Subcutaneous adipose tissue (tissue), 4 donors: Measurements from ENCODE around the gene UBE2D3. TPM values are rescaled to one million over a fixed set of nuclear protein-coding genes. Genes with fewer than 3 reads are reported as not detected.

Experiments
- total RNA-seq, 4 donors: library from RNA; depleted of rRNA; stranded (reverse); fragments of >200 nt; gene quantifications; one replicate each; pipeline ENCODE4 v1.1.0, GENCODE V29; 2016
- TF ChIP-seq, protein P1 (sequence below): fragments of 450-650 bp; IDR thresholded peaks from one replicate; pipeline ENCODE4 v1.5.1; 2016; ENCODE audit warnings: low read depth, mild to moderate bottlenecking, control low read depth, antibody characterized with exemption, moderate library complexity

UBE2D3 gene
- total RNA-seq, 4 donors from 2014 or later = 285 to 439 (median 398) TPM

- TF ChIP-seq, protein P1, sequence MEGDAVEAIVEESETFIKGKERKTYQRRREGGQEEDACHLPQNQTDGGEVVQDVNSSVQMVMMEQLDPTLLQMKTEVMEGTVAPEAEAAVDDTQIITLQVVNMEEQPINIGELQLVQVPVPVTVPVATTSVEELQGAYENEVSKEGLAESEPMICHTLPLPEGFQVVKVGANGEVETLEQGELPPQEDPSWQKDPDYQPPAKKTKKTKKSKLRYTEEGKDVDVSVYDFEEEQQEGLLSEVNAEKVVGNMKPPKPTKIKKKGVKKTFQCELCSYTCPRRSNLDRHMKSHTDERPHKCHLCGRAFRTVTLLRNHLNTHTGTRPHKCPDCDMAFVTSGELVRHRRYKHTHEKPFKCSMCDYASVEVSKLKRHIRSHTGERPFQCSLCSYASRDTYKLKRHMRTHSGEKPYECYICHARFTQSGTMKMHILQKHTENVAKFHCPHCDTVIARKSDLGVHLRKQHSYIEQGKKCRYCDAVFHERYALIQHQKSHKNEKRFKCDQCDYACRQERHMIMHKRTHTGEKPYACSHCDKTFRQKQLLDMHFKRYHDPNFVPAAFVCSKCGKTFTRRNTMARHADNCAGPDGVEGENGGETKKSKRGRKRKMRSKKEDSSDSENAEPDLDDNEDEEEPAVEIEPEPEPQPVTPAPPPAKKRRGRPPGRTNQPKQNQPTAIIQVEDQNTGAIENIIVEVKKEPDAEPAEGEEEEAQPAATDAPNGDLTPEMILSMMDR = no peak
Measured at GRCh38 chr4:102775805-102776204, 51.5 kb downstream of the UBE2D3 start.

- TF ChIP-seq, protein P1 = no peak
Measured at GRCh38 chr4:102774254-102774653, 53.1 kb downstream of the UBE2D3 start.

- TF ChIP-seq, protein P1 = no peak
Measured at GRCh38 chr4:102772738-102773340, 54.5 kb downstream of the UBE2D3 start.

- TF ChIP-seq, protein P1 = no peak
Measured at GRCh38 chr4:102764901-102765300, 62.5 kb downstream of the UBE2D3 start.

DNA sequence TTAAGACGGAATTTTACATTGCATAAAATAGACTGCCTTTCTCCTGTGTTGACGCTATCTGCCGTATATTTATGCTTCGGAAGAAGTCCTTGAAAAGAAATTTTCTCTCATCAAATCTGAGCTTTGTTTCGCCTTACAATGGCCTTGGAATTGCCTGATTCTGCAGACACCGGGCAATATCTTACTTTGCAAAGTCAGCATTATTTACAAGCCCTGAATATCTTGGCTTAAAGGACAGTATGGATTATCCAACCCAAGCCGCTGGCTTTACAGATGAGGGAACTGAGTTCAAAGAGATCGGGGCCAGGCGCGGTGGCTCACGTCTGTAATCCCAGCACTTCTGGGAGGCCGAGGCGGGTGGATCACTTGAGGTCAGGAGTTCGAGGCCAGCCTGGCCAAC, 65.4 kb downstream of the UBE2D3 start:
- TF ChIP-seq, protein P1 = no peak

DNA sequence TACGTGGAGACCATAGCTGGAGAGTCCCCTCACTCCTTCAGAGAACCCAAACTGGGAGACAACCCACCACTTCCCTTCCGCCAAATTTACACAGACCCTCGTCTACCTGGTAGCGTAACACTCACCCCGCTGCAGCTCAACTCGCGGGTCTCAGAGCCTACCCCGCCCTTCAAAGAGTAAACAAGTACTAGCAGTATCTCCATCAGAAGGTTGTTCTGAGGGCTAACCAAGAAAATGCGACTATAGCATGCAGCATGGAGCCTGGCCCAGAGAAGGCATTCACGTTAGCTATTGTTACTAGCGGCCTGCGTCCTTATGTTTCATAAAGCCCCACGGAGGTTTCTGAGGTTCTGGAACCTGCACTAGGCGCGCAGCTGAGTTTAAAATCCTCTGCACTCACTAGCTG, 66.1 kb downstream of the UBE2D3 start:
- TF ChIP-seq, protein P1 = no peak

- TF ChIP-seq, protein P1 = no peak
Measured at GRCh38 chr4:102760645-102761295, 66.6 kb downstream of the UBE2D3 start, which contains the start of gene MANBA. Gene MANBA, minus strand, starts transcription at chr4:102760968. Its CDS starts 74 bp downstream, at chr4:102760894.
